ENCODE measurements around the gene OTX1. TPM values are rescaled to one million over a fixed set of nuclear protein-coding genes. Genes with fewer than 3 reads are reported as not detected.

Gene OTX1
- polyA plus RNA-seq, 1 donor from 2014 or later, result not detected

DNA sequence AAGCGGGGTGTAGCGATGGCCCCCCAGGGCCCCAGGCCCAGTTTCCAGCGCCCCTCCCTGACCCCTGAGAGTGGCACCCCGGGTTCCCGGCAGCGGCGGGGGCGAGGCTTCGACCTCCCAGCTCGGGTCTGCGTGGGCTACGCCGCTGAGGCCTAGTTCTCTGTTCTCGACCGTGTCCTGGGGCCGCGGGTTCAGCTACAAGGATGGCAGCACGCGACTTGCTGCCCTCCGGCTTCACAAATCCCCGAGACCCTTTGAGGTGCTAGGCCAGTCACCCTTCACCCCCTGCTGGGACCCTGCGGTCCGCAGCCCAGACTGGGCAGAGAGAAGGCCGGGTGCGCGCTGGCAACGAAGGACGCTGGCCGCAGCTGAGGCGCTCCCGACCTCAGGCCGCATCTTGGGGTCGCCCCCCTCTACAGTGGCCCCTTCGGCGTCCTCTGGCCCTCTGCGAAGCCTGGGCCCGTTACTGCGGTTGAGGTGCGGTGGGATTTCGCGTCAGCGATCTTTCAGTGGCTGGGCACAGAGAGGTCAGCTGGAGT, 1.2 kb downstream of the OTX1 start:
- Mint-ChIP-seq H3K27ac (peak overlapping the region; percentile 76 to 99 (median 94)), H3K36me3 (peaks cover 7% of the 10 kb centered on the region), H3K4me3 (peak overlapping the region; percentile 55 to 94 (median 70)), H3K9me3 (peaks cover 0 to 16% (median 0%) of the 10 kb centered on the region in 3 donors), H3K4me1 (peaks cover 29 to 60% (median 34%) of the 10 kb centered on the region in 3 donors), H3K27me3 (peaks cover 78% of the 10 kb centered on the region)

DNA sequence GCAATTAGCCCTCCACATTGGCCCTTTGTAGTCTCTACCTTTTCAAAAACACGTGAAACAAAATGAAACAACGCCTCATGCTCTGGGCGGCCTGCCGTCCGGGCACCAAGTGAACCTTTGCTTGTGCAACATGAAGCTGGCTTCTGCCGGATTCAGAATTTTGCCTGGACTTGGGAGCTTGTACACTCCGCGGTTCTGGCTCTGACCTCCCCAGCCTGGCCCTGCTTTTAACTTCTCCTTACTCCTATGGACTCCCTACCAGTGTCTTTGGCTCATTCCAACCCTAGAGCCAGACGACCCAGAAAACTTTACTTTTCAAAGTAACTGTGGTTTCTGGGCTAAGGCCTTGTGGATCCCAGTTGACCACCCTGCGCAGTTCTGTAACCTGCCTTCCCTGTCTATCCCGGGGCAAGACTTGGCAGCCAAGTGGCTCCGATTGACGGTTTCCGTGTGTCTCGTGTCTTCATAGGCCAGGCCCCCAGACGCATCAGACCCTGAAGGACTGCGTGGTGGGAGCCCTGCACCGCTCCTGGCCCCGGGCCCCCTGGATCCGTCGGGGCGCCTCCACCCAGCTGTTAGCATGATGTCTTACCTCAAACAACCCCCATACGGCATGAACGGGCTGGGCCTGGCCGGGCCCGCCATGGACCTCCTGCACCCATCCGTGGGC, 1.9 kb downstream of the OTX1 start:
- H3K27ac Mint-ChIP-seq, result peak overlapping the region; percentile 76 to 99 (median 94)
- H3K36me3 Mint-ChIP-seq, result peaks cover 4% of the 10 kb centered on the region
- peaks cover 30 to 61% (median 34%) of the 10 kb centered on the region in 3 donors for H3K4me1 Mint-ChIP-seq
- H3K4me3 Mint-ChIP-seq, result peak overlapping the region; percentile 55 to 85 (median 70)
- peaks cover 0 to 20% (median 0%) of the 10 kb centered on the region in 3 donors for H3K9me3 Mint-ChIP-seq
- peaks cover 80% of the 10 kb centered on the region for H3K27me3 Mint-ChIP-seq

DNA sequence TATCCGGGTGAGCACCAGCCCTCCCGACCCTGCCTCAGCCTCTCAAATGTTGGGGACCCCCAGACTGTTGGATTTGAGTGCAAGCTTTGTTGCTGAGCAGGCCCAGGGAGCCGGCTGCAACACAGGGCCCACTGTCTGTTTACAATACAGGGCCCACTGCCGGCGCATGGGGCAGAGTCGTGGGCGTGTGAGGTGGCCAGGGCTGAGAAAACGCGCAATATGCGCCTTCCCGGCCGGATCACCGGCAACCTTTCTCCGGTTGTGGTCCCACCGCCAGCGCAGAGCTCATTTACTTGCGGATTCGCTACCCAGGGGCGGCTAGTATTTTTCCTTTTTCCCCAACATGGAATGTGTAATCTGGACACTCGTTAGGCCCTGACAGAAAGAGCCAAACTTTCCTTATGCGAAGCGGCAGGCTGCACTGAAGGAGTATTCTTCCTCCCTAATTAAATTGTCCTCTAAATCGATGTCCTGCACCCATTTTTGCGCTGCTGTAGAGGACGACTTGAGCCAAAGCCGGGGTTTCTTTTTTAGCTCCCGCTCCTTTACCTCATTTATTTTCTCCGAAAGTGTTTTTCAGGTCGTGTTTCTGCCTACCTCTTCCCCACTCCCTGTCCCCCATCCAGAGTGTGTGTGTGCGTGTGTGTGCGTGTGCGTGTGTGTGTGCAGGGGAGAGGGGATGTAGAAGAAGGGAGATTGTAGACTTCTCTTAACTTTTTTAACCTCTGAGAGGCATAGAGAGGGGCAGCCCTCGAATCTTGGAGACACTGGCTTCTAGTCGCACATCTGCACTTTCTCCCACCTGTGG, 2.7 kb downstream of the OTX1 start:
- H3K27ac Mint-ChIP-seq, result peak overlapping the region; percentile 46 to 99 (median 93)
- H3K9me3 Mint-ChIP-seq, result peaks cover 0 to 23% (median 0%) of the 10 kb centered on the region in 3 donors
- peaks cover 4% of the 10 kb centered on the region for H3K36me3 Mint-ChIP-seq
- H3K4me1 Mint-ChIP-seq, result peaks cover 30 to 68% (median 32%) of the 10 kb centered on the region in 3 donors
- peak overlapping the region in 2 of 4 donors; percentile 82 to 89 for H3K4me3 Mint-ChIP-seq
- H3K27me3 Mint-ChIP-seq, result peaks cover 81% of the 10 kb centered on the region

DNA sequence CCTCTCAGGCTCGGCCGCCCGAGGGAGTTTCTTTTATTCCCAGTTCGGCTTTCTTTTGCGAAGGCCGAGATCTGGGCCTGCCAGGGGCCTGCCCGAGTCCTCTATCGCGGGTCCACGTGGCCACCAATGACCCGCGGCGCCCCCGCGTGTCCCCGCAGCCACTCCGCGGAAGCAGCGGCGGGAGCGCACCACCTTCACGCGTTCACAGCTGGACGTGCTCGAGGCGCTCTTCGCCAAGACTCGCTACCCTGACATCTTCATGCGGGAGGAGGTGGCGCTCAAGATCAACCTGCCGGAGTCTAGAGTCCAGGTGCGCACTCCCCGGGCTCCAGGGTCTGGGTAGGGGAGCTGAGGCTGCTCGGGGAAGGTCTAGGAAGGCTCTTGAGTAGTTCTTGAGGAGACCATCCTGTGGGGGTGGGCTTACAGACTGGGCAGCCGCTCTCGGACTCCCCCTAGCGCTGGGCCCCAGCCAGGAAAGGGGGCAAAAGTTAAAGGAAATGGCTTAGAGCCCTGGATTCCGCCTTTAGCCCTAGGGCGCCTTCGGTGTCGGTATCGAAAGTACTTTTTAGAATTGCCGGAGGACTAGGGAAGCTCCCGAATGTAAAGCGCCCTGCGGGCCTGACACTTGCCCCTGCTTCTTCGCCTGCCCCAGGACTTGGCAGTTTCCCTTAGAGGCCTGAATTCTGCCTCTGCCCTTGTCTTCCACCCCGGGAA, 3.4 kb downstream of the OTX1 start:
- peaks cover 81% of the 10 kb centered on the region for H3K27me3 Mint-ChIP-seq
- peaks cover 0 to 26% (median 0%) of the 10 kb centered on the region in 3 donors for H3K9me3 Mint-ChIP-seq
- H3K27ac Mint-ChIP-seq, result peak overlapping the region; percentile 40 to 99 (median 93)
- H3K4me1 Mint-ChIP-seq, result peaks cover 30 to 66% (median 35%) of the 10 kb centered on the region in 3 donors
- peak overlapping the region; percentile 46 to 89 (median 85) for H3K4me3 Mint-ChIP-seq
- peaks cover 3% of the 10 kb centered on the region for H3K36me3 Mint-ChIP-seq

DNA sequence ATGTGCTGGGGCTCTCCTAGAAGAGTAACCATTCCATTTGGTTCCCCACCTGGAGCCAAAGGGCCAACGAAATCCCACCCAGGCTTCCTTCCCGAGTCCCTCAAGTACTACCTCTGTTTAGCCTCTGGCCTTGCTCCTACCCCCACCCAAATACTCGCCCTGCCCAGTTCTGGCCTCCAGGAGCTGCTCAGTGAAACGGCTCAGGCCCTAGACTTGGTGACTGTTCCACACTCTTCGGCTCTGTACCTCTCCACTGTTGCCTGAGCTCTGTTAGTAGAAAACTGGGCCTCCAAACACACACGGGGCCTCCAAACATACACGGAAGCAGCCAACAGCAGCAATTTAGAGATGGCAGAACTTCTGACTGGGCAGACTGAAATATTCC, 4.2 kb downstream of the OTX1 start:
- H3K27me3 Mint-ChIP-seq, result peaks cover 75% of the 10 kb centered on the region
- peaks cover 2% of the 10 kb centered on the region for H3K36me3 Mint-ChIP-seq
- H3K4me3 Mint-ChIP-seq, result peak overlapping the region in 3 of 4 donors; percentile 68 to 89 (median 81)
- peaks cover 0 to 25% (median 0%) of the 10 kb centered on the region in 3 donors for H3K9me3 Mint-ChIP-seq
- peaks cover 24 to 61% (median 30%) of the 10 kb centered on the region in 3 donors for H3K4me1 Mint-ChIP-seq
- H3K27ac Mint-ChIP-seq, result peak overlapping the region in 2 of 3 donors; percentile 93 to 99

DNA sequence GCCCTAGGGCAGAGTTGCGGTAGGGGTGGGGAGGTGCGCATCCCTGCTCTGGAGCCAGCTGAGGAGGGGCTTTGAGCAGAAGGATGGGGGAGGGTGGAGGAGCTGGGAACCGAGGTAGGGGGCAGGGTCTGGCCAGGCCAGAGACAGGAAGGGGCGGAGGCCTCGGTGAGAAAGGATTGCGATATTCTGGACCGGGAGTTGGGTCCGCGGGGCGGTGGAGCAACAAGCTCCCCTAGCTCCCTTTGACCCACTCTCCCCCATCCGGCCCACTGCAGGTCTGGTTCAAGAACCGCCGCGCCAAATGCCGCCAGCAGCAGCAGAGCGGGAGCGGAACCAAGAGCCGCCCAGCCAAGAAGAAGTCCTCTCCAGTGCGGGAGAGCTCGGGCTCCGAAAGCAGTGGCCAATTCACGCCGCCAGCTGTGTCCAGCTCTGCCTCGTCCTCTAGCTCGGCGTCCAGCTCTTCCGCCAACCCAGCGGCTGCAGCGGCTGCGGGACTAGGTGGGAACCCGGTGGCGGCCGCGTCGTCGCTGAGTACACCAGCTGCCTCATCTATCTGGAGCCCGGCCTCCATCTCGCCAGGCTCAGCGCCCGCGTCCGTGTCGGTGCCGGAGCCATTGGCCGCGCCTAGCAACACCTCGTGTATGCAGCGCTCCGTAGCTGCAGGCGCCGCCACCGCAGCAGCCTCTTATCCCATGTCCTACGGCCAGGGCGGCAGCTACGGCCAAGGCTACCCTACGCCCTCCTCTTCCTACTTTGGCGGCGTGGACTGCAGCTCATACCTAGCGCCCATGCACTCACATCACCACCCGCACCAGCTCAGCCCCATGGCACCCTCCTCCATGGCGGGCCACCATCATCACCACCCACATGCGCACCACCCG, 4.8 kb downstream of the OTX1 start:
- H3K27me3 Mint-ChIP-seq, result peaks cover 79% of the 10 kb centered on the region
- peaks cover 26 to 63% (median 32%) of the 10 kb centered on the region in 3 donors for H3K4me1 Mint-ChIP-seq
- peaks cover 0 to 27% (median 4%) of the 10 kb centered on the region in 3 donors for H3K9me3 Mint-ChIP-seq
- H3K27ac Mint-ChIP-seq, result peak overlapping the region; percentile 63 to 99 (median 96)
- H3K4me3 Mint-ChIP-seq, result peak overlapping the region; percentile 26 to 89 (median 82)
- peaks cover 6% of the 10 kb centered on the region for H3K36me3 Mint-ChIP-seq

DNA sequence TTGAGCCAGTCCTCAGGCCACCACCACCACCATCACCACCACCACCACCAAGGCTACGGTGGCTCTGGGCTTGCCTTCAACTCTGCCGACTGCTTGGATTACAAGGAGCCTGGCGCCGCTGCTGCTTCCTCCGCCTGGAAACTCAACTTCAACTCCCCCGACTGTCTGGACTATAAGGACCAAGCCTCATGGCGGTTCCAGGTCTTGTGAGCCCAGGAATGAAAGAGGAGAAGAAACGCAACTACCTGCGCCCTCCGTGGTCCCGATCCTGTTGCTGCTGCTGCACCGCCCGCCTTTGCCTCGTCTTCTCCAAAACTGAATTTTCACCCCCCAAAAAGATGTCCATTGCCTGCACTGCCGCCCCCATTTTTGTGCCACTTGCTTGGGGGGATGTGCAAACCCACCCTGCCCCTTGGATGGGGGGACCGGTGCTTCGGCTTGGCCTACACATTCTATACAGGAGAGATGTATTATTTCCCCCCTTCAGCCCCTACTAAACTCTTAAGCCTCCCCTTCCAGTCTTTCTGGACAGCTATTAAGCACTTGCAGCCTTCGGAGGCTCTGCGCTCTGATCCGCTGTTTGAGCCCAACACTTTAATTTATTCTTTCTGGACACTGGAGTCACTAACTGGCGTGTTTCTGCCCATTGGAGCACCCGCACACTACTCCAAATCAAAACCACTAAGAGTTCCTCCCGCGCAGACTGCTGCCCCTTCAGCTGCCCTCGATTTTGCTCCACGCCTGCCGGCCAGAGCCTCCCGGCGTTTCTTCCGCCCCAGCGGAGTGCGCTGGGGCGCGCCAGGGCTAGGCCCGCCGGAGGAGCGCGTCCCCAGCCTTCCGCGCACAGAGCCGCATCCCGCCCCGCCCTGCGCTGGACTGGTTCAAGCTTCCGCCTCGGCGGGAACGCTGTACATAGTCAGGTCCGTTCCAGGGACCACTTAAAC, 5.7 kb downstream of the OTX1 start:
- peaks cover 6% of the 10 kb centered on the region for H3K36me3 Mint-ChIP-seq
- peaks cover 26 to 57% (median 29%) of the 10 kb centered on the region in 3 donors for H3K4me1 Mint-ChIP-seq
- peak overlapping the region; percentile 63 to 99 (median 96) for H3K27ac Mint-ChIP-seq
- H3K4me3 Mint-ChIP-seq, result peak overlapping the region; percentile 26 to 89 (median 82)
- H3K9me3 Mint-ChIP-seq, result peaks cover 0 to 27% (median 4%) of the 10 kb centered on the region in 3 donors
- peaks cover 77% of the 10 kb centered on the region for H3K27me3 Mint-ChIP-seq

DNA sequence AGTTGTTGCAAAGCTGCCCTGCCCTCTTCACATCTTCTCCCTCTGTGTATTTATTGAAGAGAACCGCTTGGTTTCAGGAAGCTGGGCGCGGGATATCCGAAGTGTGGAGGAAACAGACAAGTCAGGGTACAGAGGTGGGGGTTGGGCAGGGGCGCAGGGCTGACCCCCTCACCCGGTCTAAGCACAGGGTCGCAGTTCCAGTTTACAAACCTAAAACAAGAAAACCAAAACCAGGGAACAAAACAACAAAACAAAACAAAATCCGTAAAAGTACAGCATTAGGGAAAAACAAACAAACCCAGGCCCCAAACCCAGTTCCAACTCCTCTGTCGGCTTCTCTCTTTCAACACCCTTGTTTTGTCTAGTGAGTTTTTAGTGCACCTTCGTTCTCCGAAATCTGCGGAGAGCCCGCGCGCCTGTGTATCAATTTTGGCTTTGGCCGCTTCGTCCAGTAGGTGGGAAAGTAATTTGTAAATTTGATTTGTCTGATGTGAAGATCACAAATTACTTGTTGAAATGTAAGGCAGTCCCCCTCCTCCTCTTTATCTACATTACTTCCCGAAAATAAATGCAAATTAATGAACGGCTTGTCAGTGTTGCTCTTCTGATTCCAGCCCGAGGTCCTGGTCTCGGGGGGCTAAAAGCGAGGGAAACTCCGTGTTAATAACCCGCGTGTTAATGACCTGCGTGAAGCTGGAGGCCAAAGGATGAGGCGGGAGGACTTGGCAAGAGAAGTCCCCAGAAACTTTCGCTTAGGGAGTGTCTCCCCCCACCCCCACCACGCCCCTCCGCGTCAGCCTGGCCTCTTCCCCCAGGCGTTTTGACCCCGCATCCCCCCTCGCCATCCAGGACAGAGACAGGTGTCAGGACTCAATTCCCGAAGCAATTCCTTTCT, 6.9 kb downstream of the OTX1 start:
- Mint-ChIP-seq H3K36me3 (peaks cover 6% of the 10 kb centered on the region), H3K4me1 (peaks cover 26 to 52% (median 29%) of the 10 kb centered on the region in 3 donors), H3K9me3 (peaks cover 0 to 27% (median 4%) of the 10 kb centered on the region in 3 donors)

DNA sequence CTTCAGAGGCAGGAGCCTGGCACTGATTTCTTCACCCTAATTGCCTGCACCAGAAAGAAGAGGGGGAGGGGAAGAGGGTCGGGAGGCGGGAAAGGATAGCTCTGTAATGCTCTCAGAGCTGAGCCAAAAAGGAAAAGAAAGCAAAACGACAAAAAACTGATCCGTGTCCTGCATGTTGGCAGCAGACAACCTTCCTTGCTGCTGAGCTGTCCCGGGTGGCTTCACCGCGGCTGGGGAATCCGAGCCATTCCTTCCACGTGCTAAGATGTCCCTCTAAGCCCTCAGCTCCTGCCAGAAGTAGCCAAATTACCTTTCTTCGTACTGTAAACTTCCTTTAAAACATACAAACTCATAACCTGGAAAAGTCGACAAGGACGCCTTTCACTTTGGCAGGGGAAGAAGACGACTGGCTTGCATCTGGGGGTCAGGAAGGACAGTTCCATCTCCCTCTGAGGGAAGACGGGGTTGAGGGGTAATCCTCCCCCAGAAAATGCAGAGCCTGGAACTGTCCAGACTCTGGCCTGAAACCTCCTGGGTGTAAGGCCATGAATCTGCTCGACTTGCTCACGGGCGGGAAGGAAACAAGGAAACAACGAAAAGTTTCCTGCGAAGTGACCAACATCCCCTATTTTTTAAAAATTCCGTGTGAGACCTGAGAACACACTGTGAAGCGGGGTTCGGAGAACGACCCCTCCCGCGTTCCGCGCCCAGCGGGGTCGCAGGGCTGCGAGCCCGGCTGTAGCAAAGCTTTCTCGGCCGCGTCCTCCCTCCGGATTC, 7.7 kb downstream of the OTX1 start:
- H3K9me3 Mint-ChIP-seq, result peaks cover 0 to 27% (median 4%) of the 10 kb centered on the region in 3 donors
- peaks cover 6% of the 10 kb centered on the region for H3K36me3 Mint-ChIP-seq
- H3K27ac Mint-ChIP-seq, result peak overlapping the region; percentile 89 to 99 (median 96)
- peaks cover 26 to 50% (median 28%) of the 10 kb centered on the region in 3 donors for H3K4me1 Mint-ChIP-seq
- H3K27me3 Mint-ChIP-seq, result peaks cover 69% of the 10 kb centered on the region
- H3K4me3 Mint-ChIP-seq, result peak overlapping the region; percentile 58 to 89 (median 77)

More for the DNA sequence above, 6.9 kb downstream of the OTX1 start:
- Mint-ChIP-seq H3K4me3 (peak overlapping the region; percentile 56 to 89 (median 74)), H3K27ac (peak overlapping the region; percentile 87 to 99 (median 96)), H3K27me3 (peaks cover 73% of the 10 kb centered on the region)

DNA sequence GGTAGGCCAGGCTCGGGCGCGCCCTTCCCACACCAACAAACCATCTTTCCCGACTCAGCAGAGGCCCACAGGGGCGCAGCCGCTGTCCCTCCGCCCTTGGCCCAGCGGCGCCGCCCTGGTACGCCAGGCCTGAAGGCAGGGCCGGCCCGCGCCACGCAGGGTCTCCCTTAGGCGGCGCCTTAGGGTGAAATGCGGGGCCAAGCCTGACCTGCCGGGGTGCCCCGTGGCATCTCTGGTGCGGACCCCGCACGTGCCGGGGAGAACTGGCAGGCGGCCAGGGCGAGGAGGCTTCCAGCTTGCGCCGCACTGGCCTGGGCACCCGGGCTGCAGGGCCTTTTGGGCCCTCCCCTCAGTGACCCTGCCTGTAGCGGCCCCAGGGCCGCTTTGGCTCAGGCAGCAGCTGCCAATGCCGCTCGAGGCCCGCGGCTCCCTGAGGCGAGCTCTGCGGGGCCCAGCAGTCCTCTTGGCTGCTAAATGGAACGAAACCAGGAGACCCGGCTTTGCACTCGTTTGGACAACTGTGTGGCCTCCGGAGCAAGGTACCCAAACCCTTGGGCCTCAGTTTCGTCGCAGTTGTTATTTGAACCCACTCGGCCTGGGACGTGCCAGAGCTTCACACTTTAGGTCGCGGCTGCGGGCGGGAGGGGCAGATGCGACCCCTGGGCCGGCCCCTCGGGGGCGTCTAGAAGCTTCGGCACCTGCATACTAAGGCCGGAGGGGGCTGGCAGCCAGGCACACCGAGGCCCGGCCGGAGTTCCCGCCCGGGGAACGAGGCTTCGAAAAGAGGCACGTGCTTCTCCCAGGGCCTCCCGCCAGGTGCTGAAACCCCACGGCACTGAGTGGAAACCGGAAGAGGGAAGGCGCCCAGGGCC, 8.5 kb downstream of the OTX1 start:
- H3K4me1 Mint-ChIP-seq, result peaks cover 24 to 45% (median 26%) of the 10 kb centered on the region in 3 donors
- H3K4me3 Mint-ChIP-seq, result peak overlapping the region; percentile 12 to 89 (median 52)

More for the DNA sequence above, 8.5 kb downstream of the OTX1 start:
- Mint-ChIP-seq H3K27ac (peak overlapping the region; percentile 89 to 99 (median 96)), H3K27me3 (peaks cover 65% of the 10 kb centered on the region), H3K36me3 (peaks cover 6% of the 10 kb centered on the region), H3K9me3 (peaks cover 0 to 27% (median 4%) of the 10 kb centered on the region in 3 donors)

Measured in IgD-negative memory B cell (primary cell).